Neural crest cell (in vitro differentiated cells): ENCODE results near the gene TYR. TPM values are rescaled to one million over a fixed set of nuclear protein-coding genes. Genes with fewer than 3 reads are reported as not detected.
"Not testable (repeated sequence)": the region's sequence is repeated elsewhere in the genome, so short reads cannot be mapped to it uniquely, and the experiment has no call there.

Source experiments
- DNase-seq: peaks from one replicate; pipeline ENCODE4 v3.0.0; 2021; ENCODE audit warnings: low read depth, mixed read lengths, low spot score
- H3K27ac Mint-ChIP-seq: one replicate; pipeline ENCODE4 v1.8.0; 2021; ENCODE audit warnings: mild to moderate bottlenecking, mixed read lengths; ENCODE audit not compliant: unreplicated experiment
- H3K27me3 Mint-ChIP-seq: 2 replicates; pipeline ENCODE4 v1.8.0; 2021; ENCODE audit warnings: low read depth, mild to moderate bottlenecking, mixed read lengths
- H3K36me3 Mint-ChIP-seq: 2 replicates; pipeline ENCODE4 v1.8.0; 2021; ENCODE audit warnings: low read depth, mild to moderate bottlenecking, mixed read lengths
- H3K4me1 Mint-ChIP-seq: 2 replicates; pipeline ENCODE4 v1.8.0; 2021; ENCODE audit warnings: mixed read lengths
- H3K4me3 Mint-ChIP-seq: one replicate; pipeline ENCODE4 v1.8.0; 2021; ENCODE audit warnings: mild to moderate bottlenecking, mixed read lengths
- H3K9me3 Mint-ChIP-seq: 2 replicates; pipeline ENCODE4 v1.8.0; 2021; ENCODE audit warnings: mixed read lengths
- CTCF ChIP-seq: fragments of 200-600 bp; sonication (generic); conservative IDR thresholded peaks from 2 replicates; pipeline ENCODE4 v1.5.0; 2021; ENCODE audit warnings: antibody characterized with exemption, mild to moderate bottlenecking
- total RNA-seq: library from RNA; stranded (reverse); gene quantifications from 2 replicates; pipeline ENCODE4 v1.2.1, GENCODE V29; 2021

TYR gene
- total RNA-seq, 1 donor from 2014 or later = not detected

GRCh38 chr11:89205378-89205777 lies 27.7 kb downstream of the TYR start:
- Mint-ChIP-seq H3K4me3 (no peak overlapping the region), H3K4me1 (no peaks in the 10 kb centered on the region), H3K27me3 (no peaks in the 10 kb centered on the region), H3K27ac (no peak overlapping the region), H3K9me3 (no peaks in the 10 kb centered on the region), H3K36me3 (no peaks in the 10 kb centered on the region)
- no peak for DNase-seq
- no peak for TF ChIP-seq CTCF

GRCh38 chr11:89220684-89221339 lies 43.1 kb downstream of the TYR start:
- no peak overlapping the region for H3K27ac Mint-ChIP-seq
- no peaks in the 10 kb centered on the region for H3K36me3 Mint-ChIP-seq
- DNase-seq = no peak
- no peak for TF ChIP-seq CTCF
- H3K4me1 Mint-ChIP-seq = no peaks in the 10 kb centered on the region
- no peaks in the 10 kb centered on the region for H3K27me3 Mint-ChIP-seq
- no peak overlapping the region for H3K4me3 Mint-ChIP-seq
- no peaks in the 10 kb centered on the region for H3K9me3 Mint-ChIP-seq

- no peak for DNase-seq
- no peak overlapping the region for H3K27ac Mint-ChIP-seq
- H3K27me3 Mint-ChIP-seq = no peaks in the 10 kb centered on the region
- peaks cover 2% of the 10 kb centered on the region for H3K9me3 Mint-ChIP-seq
- H3K36me3 Mint-ChIP-seq = no peaks in the 10 kb centered on the region
- H3K4me1 Mint-ChIP-seq = no peaks in the 10 kb centered on the region
- H3K4me3 Mint-ChIP-seq = no peak overlapping the region
- TF ChIP-seq CTCF = no peak
Measured at GRCh38 chr11:89235083-89235482, 57.4 kb downstream of the TYR start.

- no peaks in the 10 kb centered on the region for H3K27me3 Mint-ChIP-seq
- H3K4me3 Mint-ChIP-seq = no peak overlapping the region
- no peak overlapping the region for H3K27ac Mint-ChIP-seq
- no peak for DNase-seq
- no peaks in the 10 kb centered on the region for H3K36me3 Mint-ChIP-seq
- H3K9me3 Mint-ChIP-seq = peaks cover 2% of the 10 kb centered on the region
- no peaks in the 10 kb centered on the region for H3K4me1 Mint-ChIP-seq
- TF ChIP-seq CTCF = no peak
Measured at GRCh38 chr11:89235976-89236375, 58.3 kb downstream of the TYR start.

GRCh38 chr11:89247007-89247406 lies 69.3 kb downstream of the TYR start:
- not testable (repeated sequence) for DNase-seq, H3K27me3 Mint-ChIP-seq, H3K9me3 Mint-ChIP-seq, H3K27ac Mint-ChIP-seq, H3K4me3 Mint-ChIP-seq, H3K36me3 Mint-ChIP-seq
- peaks cover 20% of the 10 kb centered on the region for H3K4me1 Mint-ChIP-seq

GRCh38 chr11:89249196-89249595 lies 71.5 kb downstream of the TYR start:
- TF ChIP-seq CTCF = no peak
- no peak for DNase-seq
- Mint-ChIP-seq H3K9me3 (no peaks in the 10 kb centered on the region), H3K4me1 (peaks cover 20% of the 10 kb centered on the region), H3K27ac (no peak overlapping the region), H3K36me3 (no peaks in the 10 kb centered on the region), H3K27me3 (no peaks in the 10 kb centered on the region), H3K4me3 (no peak overlapping the region)

- not testable (repeated sequence) for DNase-seq, H3K9me3 Mint-ChIP-seq, H3K36me3 Mint-ChIP-seq, H3K4me3 Mint-ChIP-seq, H3K27me3 Mint-ChIP-seq, H3K27ac Mint-ChIP-seq, H3K4me1 Mint-ChIP-seq
Measured at GRCh38 chr11:89261483-89261882, 83.8 kb downstream of the TYR start.
